ENCODE data around the gene RIBC2.
"Not testable (repeated sequence)": the region's sequence is repeated elsewhere in the genome, so short reads cannot be mapped to it uniquely, and the experiment has no call there.

Gene RIBC2

GRCh38 chr22:45460288-45461109 is 47.0 kb downstream of the RIBC2 start:
- Mint-ChIP-seq H3K4me3 (no peak overlapping the region), H3K9me3 (no peaks in the 10 kb centered on the region), H3K27ac (no peak overlapping the region), H3K36me3 (ENCODE audit: low read depth) (no peaks in the 10 kb centered on the region), H3K27me3 (ENCODE audit: low read depth) (peaks cover 3% of the 10 kb centered on the region), H3K4me1 (ENCODE audit: low read depth) (no peaks in the 10 kb centered on the region)
- no peak for DNase-seq (ENCODE audit: low spot score)

GRCh38 chr22:45462034-45462655 is 48.7 kb downstream of the RIBC2 start:
- Mint-ChIP-seq H3K4me3 (no peak overlapping the region), H3K36me3 (ENCODE audit: low read depth) (no peaks in the 10 kb centered on the region), H3K27ac (no peak overlapping the region), H3K9me3 (peaks cover 4% of the 10 kb centered on the region), H3K4me1 (ENCODE audit: low read depth) (no peaks in the 10 kb centered on the region), H3K27me3 (ENCODE audit: low read depth) (peaks cover 3% of the 10 kb centered on the region)
- no peak for DNase-seq (ENCODE audit: low spot score)

GRCh38 chr22:45463691-45464090 is 50.2 kb downstream of the RIBC2 start:
- not testable (repeated sequence) for H3K27me3 Mint-ChIP-seq (ENCODE audit: low read depth); H3K27ac Mint-ChIP-seq; H3K4me3 Mint-ChIP-seq; H3K4me1 Mint-ChIP-seq (ENCODE audit: low read depth); H3K9me3 Mint-ChIP-seq; DNase-seq (ENCODE audit: low spot score); H3K36me3 Mint-ChIP-seq (ENCODE audit: low read depth)

- Mint-ChIP-seq H3K4me3 (no peak overlapping the region), H3K27me3 (ENCODE audit: low read depth) (peaks cover 3% of the 10 kb centered on the region), H3K36me3 (ENCODE audit: low read depth) (no peaks in the 10 kb centered on the region), H3K9me3 (peaks cover 4% of the 10 kb centered on the region), H3K27ac (no peak overlapping the region), H3K4me1 (ENCODE audit: low read depth) (no peaks in the 10 kb centered on the region)
- DNase-seq (ENCODE audit: low spot score) = no peak
These were observed 52.1 kb downstream of the RIBC2 start for GRCh38 chr22:45465633-45466032.

GRCh38 chr22:45468872-45469271 is 55.4 kb downstream of the RIBC2 start:
- Mint-ChIP-seq H3K4me3 (no peak overlapping the region), H3K27me3 (ENCODE audit: low read depth) (peaks cover 3% of the 10 kb centered on the region), H3K9me3 (peaks cover 4% of the 10 kb centered on the region), H3K36me3 (ENCODE audit: low read depth) (no peaks in the 10 kb centered on the region), H3K27ac (no peak overlapping the region), H3K4me1 (ENCODE audit: low read depth) (no peaks in the 10 kb centered on the region)
- DNase-seq (ENCODE audit: low spot score) = no peak

GRCh38 chr22:45469281-45470073 is 56.0 kb downstream of the RIBC2 start:
- no peaks in the 10 kb centered on the region for H3K4me1 Mint-ChIP-seq (ENCODE audit: low read depth)
- no peak for DNase-seq (ENCODE audit: low spot score)
- H3K9me3 Mint-ChIP-seq = peaks cover 4% of the 10 kb centered on the region
- H3K27ac Mint-ChIP-seq = no peak overlapping the region
- no peaks in the 10 kb centered on the region for H3K36me3 Mint-ChIP-seq (ENCODE audit: low read depth)
- no peak overlapping the region for H3K4me3 Mint-ChIP-seq
- H3K27me3 Mint-ChIP-seq (ENCODE audit: low read depth) = peaks cover under 1% of the 10 kb centered on the region

- no peak for DNase-seq (ENCODE audit: low spot score)
- no peaks in the 10 kb centered on the region for H3K4me1 Mint-ChIP-seq (ENCODE audit: low read depth)
- no peaks in the 10 kb centered on the region for H3K36me3 Mint-ChIP-seq (ENCODE audit: low read depth)
- no peaks in the 10 kb centered on the region for H3K27me3 Mint-ChIP-seq (ENCODE audit: low read depth)
- no peak overlapping the region for H3K4me3 Mint-ChIP-seq
- no peak overlapping the region for H3K27ac Mint-ChIP-seq
- H3K9me3 Mint-ChIP-seq = peaks cover 4% of the 10 kb centered on the region
These were observed 57.4 kb downstream of the RIBC2 start for GRCh38 chr22:45470871-45471270.

GRCh38 chr22:45472426-45472825 is 58.9 kb downstream of the RIBC2 start:
- H3K27ac Mint-ChIP-seq = no peak overlapping the region
- no peaks in the 10 kb centered on the region for H3K36me3 Mint-ChIP-seq (ENCODE audit: low read depth)
- H3K4me1 Mint-ChIP-seq (ENCODE audit: low read depth) = no peaks in the 10 kb centered on the region
- no peak for DNase-seq (ENCODE audit: low spot score)
- peaks cover 3% of the 10 kb centered on the region for H3K27me3 Mint-ChIP-seq (ENCODE audit: low read depth)
- H3K9me3 Mint-ChIP-seq = no peaks in the 10 kb centered on the region
- no peak overlapping the region for H3K4me3 Mint-ChIP-seq

- peaks cover 3% of the 10 kb centered on the region for H3K27me3 Mint-ChIP-seq (ENCODE audit: low read depth)
- DNase-seq (ENCODE audit: low spot score) = no peak
- H3K36me3 Mint-ChIP-seq (ENCODE audit: low read depth) = no peaks in the 10 kb centered on the region
- H3K4me3 Mint-ChIP-seq = no peak overlapping the region
- no peak overlapping the region for H3K27ac Mint-ChIP-seq
- H3K9me3 Mint-ChIP-seq = no peaks in the 10 kb centered on the region
- H3K4me1 Mint-ChIP-seq (ENCODE audit: low read depth) = no peaks in the 10 kb centered on the region
These were observed 60.2 kb downstream of the RIBC2 start for GRCh38 chr22:45473626-45474237.

GRCh38 chr22:45475063-45475747 is 61.7 kb downstream of the RIBC2 start:
- peaks cover 3% of the 10 kb centered on the region for H3K27me3 Mint-ChIP-seq (ENCODE audit: low read depth)

GRCh38 chr22:45475851-45476514 is 62.5 kb downstream of the RIBC2 start:
- Mint-ChIP-seq H3K36me3 (ENCODE audit: low read depth) (no peaks in the 10 kb centered on the region), H3K27me3 (ENCODE audit: low read depth) (peaks cover 6% of the 10 kb centered on the region), H3K4me3 (no peak overlapping the region), H3K4me1 (ENCODE audit: low read depth) (no peaks in the 10 kb centered on the region), H3K27ac (no peak overlapping the region), H3K9me3 (peaks cover 3% of the 10 kb centered on the region)
- no peak for DNase-seq (ENCODE audit: low spot score)

More at GRCh38 chr22:45475063-45475747, 61.7 kb downstream of the RIBC2 start:
- H3K9me3 Mint-ChIP-seq = no peaks in the 10 kb centered on the region
- DNase-seq (ENCODE audit: low spot score) = no peak
- H3K4me1 Mint-ChIP-seq (ENCODE audit: low read depth) = no peaks in the 10 kb centered on the region
- H3K36me3 Mint-ChIP-seq (ENCODE audit: low read depth) = no peaks in the 10 kb centered on the region
- H3K4me3 Mint-ChIP-seq = no peak overlapping the region
- no peak overlapping the region for H3K27ac Mint-ChIP-seq

GRCh38 chr22:45476814-45477213 is 63.3 kb downstream of the RIBC2 start:
- Mint-ChIP-seq H3K9me3 (peaks cover 3% of the 10 kb centered on the region), H3K4me3 (no peak overlapping the region), H3K27me3 (ENCODE audit: low read depth) (peaks cover 6% of the 10 kb centered on the region), H3K27ac (no peak overlapping the region), H3K4me1 (ENCODE audit: low read depth) (no peaks in the 10 kb centered on the region), H3K36me3 (ENCODE audit: low read depth) (no peaks in the 10 kb centered on the region)
- DNase-seq (ENCODE audit: low spot score) = no peak

All from T-helper 2 cell treated with Interferon-gamma antibody and Interleukin-4, amounts not matched to agents 5 μg/mL and 100 μg/mL, for 36 hours (primary cell).